ENCODE data around the gene EHHADH. TPM values are rescaled to one million over a fixed set of nuclear protein-coding genes. Genes with fewer than 3 reads are reported as not detected.

The EHHADH gene
- total and polyA plus RNA-seq, 2 experiments from 2014 or later, result 2.7 to 3.1 TPM

DNA sequence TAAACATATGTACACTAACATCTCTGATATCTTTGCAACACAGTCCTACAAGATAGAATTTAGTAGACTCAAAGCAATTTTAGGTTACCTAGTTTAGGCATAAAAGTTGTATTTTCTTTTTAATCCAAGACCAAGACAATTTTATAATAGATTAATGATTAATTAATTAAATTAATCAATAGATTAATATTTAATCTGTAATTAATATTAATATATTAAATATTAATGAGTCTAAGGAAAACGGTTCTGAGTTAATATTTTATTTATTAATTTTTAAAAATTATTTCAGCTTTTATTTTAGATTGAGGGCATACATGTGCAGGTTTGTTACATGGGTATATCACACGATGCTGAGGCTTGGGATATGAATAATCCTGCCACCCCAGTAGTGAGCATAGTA lies 49.0 kb downstream of the EHHADH start:
- in situ Hi-C loops (cut with MboI), result no loop called here
- H3K4me1 ChIP-seq (ENCODE audit: insufficient read depth), result peaks cover 8% of the 10 kb centered on the region
- H3K9me3 ChIP-seq (ENCODE audit: low read depth), result no peaks in the 10 kb centered on the region
- peaks cover 4% of the 10 kb centered on the region; the same call in 1 of the 2 replicates for H3F3A ChIP-seq (ENCODE audit: insufficient read depth)
- H3K4me3 ChIP-seq, result no peak overlapping the region
- no peak overlapping the region for H3K27ac ChIP-seq
- H3K79me2 ChIP-seq (ENCODE audit: insufficient read depth), result no peaks in the 10 kb centered on the region
- no peaks in the 10 kb centered on the region for H3K9me2 ChIP-seq (ENCODE audit: insufficient read depth)
- no peaks in the 10 kb centered on the region for H3K27me3 ChIP-seq (replicated peaks; ENCODE audit: insufficient read depth)
- H3K4me2 ChIP-seq (ENCODE audit: unreplicated experiment), result no peak overlapping the region
- no peak overlapping the region for H2AFZ ChIP-seq
- 52 to 55% methylated on average over 2 of the region's 2 CpGs for WGBS, 2 experiments (ENCODE audit: low coverage in 1 of 2, low lambda C conversion rate in 2 of 2, missing lambda C conversion rate in 2 of 2)
- no peaks in the 10 kb centered on the region for H3K36me3 ChIP-seq (ENCODE audit: low read depth)
- no peaks in the 10 kb centered on the region for H4K20me1 ChIP-seq (ENCODE audit: insufficient read depth)
- DNase-seq, result no peak
- TF ChIP-seq EZH2phosphoT487 (IDR thresholded peaks at IDR 0.05; ENCODE audit: insufficient read depth, low read depth), result no peak
- no peak for TF ChIP-seq EZH2 (IDR thresholded peaks at IDR 0.05; ENCODE audit: insufficient read depth, poor library complexity, severe bottlenecking)
- no peak overlapping the region for H3K9ac ChIP-seq

DNA sequence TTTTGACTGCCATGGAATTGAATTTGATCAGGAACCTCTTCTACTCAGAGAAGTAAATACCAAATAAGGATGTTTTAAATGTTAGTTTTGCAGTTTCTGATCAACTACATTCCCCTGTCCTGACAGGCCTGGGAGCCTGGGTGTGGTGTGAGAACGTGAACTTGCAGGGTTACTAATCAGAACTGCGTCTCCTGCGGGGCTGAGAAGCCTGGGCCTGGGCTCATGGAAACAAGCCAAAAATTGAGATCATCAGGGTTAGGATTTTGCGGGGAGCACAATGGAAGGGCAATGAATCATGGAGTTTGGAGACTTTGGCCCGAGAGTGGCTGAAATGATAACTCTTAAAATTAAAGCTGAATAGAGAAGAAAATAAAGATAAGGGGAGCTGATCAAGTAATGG lies 53.2 kb downstream of the EHHADH start:
- Histone ChIP-seq H3K9me2 (ENCODE audit: insufficient read depth) (no peaks in the 10 kb centered on the region), H4K20me1 (ENCODE audit: insufficient read depth) (no peaks in the 10 kb centered on the region), H3K27me3 (replicated peaks; ENCODE audit: insufficient read depth) (no peaks in the 10 kb centered on the region), H3K4me2 (ENCODE audit: unreplicated experiment) (no peak overlapping the region), H3K36me3 (ENCODE audit: low read depth) (no peaks in the 10 kb centered on the region), H3K27ac (peak overlapping the region; percentile 52), H3K4me1 (ENCODE audit: insufficient read depth) (peaks cover 8% of the 10 kb centered on the region), H3K9ac (peak overlapping the region; percentile 44), H3K79me2 (ENCODE audit: insufficient read depth) (no peaks in the 10 kb centered on the region), H2AFZ (peak overlapping the region; percentile 66), H3F3A (ENCODE audit: insufficient read depth) (no peaks in the 10 kb centered on the region), H3K9me3 (ENCODE audit: low read depth) (no peaks in the 10 kb centered on the region), H3K4me3 (no peak overlapping the region)
- DNase-seq, result peak; percentile 85
- in situ Hi-C loops (cut with MboI), result no loop called here
- no peak for TF ChIP-seq EZH2 (IDR thresholded peaks at IDR 0.05; ENCODE audit: insufficient read depth, poor library complexity, severe bottlenecking)
- TF ChIP-seq EZH2phosphoT487 (IDR thresholded peaks at IDR 0.05; ENCODE audit: insufficient read depth, low read depth), result no peak
- 20 to 29% methylated on average over 5 of the region's 5 CpGs for WGBS, 2 experiments (ENCODE audit: low coverage in 1 of 2, low lambda C conversion rate in 2 of 2, missing lambda C conversion rate in 2 of 2)

DNA sequence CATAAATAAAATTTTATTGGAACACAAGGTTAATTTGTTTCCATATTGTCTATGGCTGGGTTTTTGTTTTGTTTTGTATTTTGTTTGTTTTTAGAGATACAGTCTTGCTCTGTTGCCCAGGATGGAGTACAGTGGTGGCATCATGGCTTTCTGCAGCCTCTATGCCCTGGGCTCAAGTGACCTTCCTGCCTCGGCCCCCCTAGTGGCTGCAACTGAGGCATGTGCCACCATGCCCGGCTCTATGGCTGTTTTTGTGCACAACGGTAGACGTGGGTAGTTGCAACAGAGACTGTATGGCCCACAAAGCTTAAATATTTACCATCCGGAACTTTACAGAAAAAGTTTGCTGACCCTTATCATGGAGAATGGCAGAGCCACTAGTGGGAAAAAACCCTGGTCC lies 54.2 kb downstream of the EHHADH start:
- H3K4me1 ChIP-seq (ENCODE audit: insufficient read depth), result peaks cover 8% of the 10 kb centered on the region
- H3K79me2 ChIP-seq (ENCODE audit: insufficient read depth), result no peaks in the 10 kb centered on the region
- no peak overlapping the region for H2AFZ ChIP-seq
- DNase-seq, result no peak
- no peaks in the 10 kb centered on the region for H3K27me3 ChIP-seq (replicated peaks; ENCODE audit: insufficient read depth)
- no peak overlapping the region for H3K27ac ChIP-seq
- 64 to 70% methylated on average over 5 of the region's 5 CpGs for WGBS, 2 experiments (ENCODE audit: low coverage in 1 of 2, low lambda C conversion rate in 2 of 2, missing lambda C conversion rate in 2 of 2)
- no peaks in the 10 kb centered on the region for H3K9me2 ChIP-seq (ENCODE audit: insufficient read depth)
- H4K20me1 ChIP-seq (ENCODE audit: insufficient read depth), result no peaks in the 10 kb centered on the region
- H3K36me3 ChIP-seq (ENCODE audit: low read depth), result no peaks in the 10 kb centered on the region
- H3K4me2 ChIP-seq (ENCODE audit: unreplicated experiment), result no peak overlapping the region
- no peak overlapping the region for H3K4me3 ChIP-seq
- no peaks in the 10 kb centered on the region for H3K9me3 ChIP-seq (ENCODE audit: low read depth)
- no peaks in the 10 kb centered on the region for H3F3A ChIP-seq (ENCODE audit: insufficient read depth)
- no peak overlapping the region for H3K9ac ChIP-seq
- TF ChIP-seq EZH2phosphoT487 (IDR thresholded peaks at IDR 0.05; ENCODE audit: insufficient read depth, low read depth), result no peak
- no peak for TF ChIP-seq EZH2 (IDR thresholded peaks at IDR 0.05; ENCODE audit: insufficient read depth, poor library complexity, severe bottlenecking)
- in situ Hi-C loops (cut with MboI), result no loop called here

DNA sequence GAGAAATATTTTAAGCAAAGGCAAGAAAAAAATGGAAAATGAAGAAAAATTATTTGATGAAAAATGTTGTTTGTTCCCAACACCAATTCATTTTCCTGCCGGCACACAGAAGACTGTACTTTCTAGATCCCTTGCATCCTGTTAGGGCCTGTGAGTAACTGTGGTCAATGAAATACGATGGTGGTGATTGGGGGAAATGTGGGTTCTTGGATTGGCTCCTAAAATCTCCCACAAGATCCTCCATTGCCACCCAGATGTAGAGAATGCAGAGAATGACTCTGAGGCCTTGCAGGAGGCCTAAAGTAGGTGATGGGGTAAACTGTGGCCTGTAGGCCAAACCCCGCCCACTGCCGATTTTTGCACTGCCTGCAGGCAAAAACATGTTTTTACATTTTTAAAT lies 54.6 kb downstream of the EHHADH start:
- Histone ChIP-seq H4K20me1 (ENCODE audit: insufficient read depth) (no peaks in the 10 kb centered on the region), H2AFZ (no peak overlapping the region), H3K4me2 (ENCODE audit: unreplicated experiment) (no peak overlapping the region), H3K9me2 (ENCODE audit: insufficient read depth) (no peaks in the 10 kb centered on the region), H3K79me2 (ENCODE audit: insufficient read depth) (no peaks in the 10 kb centered on the region), H3F3A (ENCODE audit: insufficient read depth) (no peaks in the 10 kb centered on the region), H3K4me3 (no peak overlapping the region), H3K4me1 (ENCODE audit: insufficient read depth) (peaks cover 8% of the 10 kb centered on the region), H3K27ac (no peak overlapping the region), H3K36me3 (ENCODE audit: low read depth) (no peaks in the 10 kb centered on the region), H3K9me3 (ENCODE audit: low read depth) (no peaks in the 10 kb centered on the region), H3K27me3 (replicated peaks; ENCODE audit: insufficient read depth) (no peaks in the 10 kb centered on the region), H3K9ac (no peak overlapping the region)
- 72 to 79% methylated on average over 4 of the region's 4 CpGs for WGBS, 2 experiments (ENCODE audit: low coverage in 1 of 2, low lambda C conversion rate in 2 of 2, missing lambda C conversion rate in 2 of 2)
- in situ Hi-C loops (cut with MboI), result no loop called here
- no peak for TF ChIP-seq EZH2 (IDR thresholded peaks at IDR 0.05; ENCODE audit: insufficient read depth, poor library complexity, severe bottlenecking)
- TF ChIP-seq EZH2phosphoT487 (IDR thresholded peaks at IDR 0.05; ENCODE audit: insufficient read depth, low read depth), result no peak
- DNase-seq, result no peak

DNA sequence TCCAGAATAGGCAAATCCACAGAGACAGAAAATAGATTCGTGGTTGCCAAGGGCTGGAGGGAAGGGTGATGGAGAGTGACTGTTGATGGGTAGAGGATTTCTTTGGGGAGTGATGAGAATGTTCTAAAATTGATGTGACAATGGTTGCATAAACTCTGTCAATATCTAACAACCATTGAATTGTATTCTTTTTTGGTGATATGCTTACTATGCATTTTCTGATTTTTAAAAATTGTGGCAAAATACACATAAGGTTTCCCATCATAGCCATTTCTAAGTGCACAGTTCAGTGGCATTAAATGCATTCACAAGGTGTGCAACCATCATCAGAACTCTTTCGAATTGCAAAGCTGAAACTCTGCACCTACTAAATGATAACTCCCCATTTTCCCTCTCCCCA lies 56.8 kb downstream of the EHHADH start:
- H3K79me2 ChIP-seq (ENCODE audit: insufficient read depth), result no peaks in the 10 kb centered on the region
- no peak overlapping the region for H3K4me3 ChIP-seq
- in situ Hi-C loops (cut with MboI), result no loop called here
- no peaks in the 10 kb centered on the region for H4K20me1 ChIP-seq (ENCODE audit: insufficient read depth)
- H3K9me3 ChIP-seq (ENCODE audit: low read depth), result no peaks in the 10 kb centered on the region
- no peak overlapping the region for H2AFZ ChIP-seq
- no peak for TF ChIP-seq EZH2phosphoT487 (IDR thresholded peaks at IDR 0.05; ENCODE audit: insufficient read depth, low read depth)
- TF ChIP-seq EZH2 (IDR thresholded peaks at IDR 0.05; ENCODE audit: insufficient read depth, poor library complexity, severe bottlenecking), result no peak
- H3K27me3 ChIP-seq (replicated peaks; ENCODE audit: insufficient read depth), result no peaks in the 10 kb centered on the region
- no peak overlapping the region for H3K27ac ChIP-seq
- no peak overlapping the region for H3K9ac ChIP-seq
- no peaks in the 10 kb centered on the region for H3F3A ChIP-seq (ENCODE audit: insufficient read depth)
- no peaks in the 10 kb centered on the region for H3K36me3 ChIP-seq (ENCODE audit: low read depth)
- H3K4me1 ChIP-seq (ENCODE audit: insufficient read depth), result peaks cover 8% of the 10 kb centered on the region
- H3K9me2 ChIP-seq (ENCODE audit: insufficient read depth), result no peaks in the 10 kb centered on the region
- H3K4me2 ChIP-seq (ENCODE audit: unreplicated experiment), result no peak overlapping the region
- no peak for DNase-seq
- 69 to 73% methylated on average over 2 of the region's 2 CpGs for WGBS, 2 experiments (ENCODE audit: low coverage in 1 of 2, low lambda C conversion rate in 2 of 2, missing lambda C conversion rate in 2 of 2)

All from GM23248 (cell line).